Duodenal mucosa (tissue), 2 donors: ENCODE results near the gene TMEFF2.

Source experiments
- H3K27ac ChIP-seq: one replicate; pipeline ENCODE4 v1.7.0; 2013; ENCODE audit warnings: low read depth, low read length
- H3K27me3 ChIP-seq, 2 donors: one replicate each; pipeline ENCODE4 v1.7.0; 2013; ENCODE audit warnings: low read length in 2 of 2, control low read depth in 1 of 2; ENCODE audit not compliant: insufficient read depth in 2 of 2, control insufficient read depth in 1 of 2
- H3K36me3 ChIP-seq, 2 donors: one replicate each; pipeline ENCODE4 v1.7.0; 2013; ENCODE audit warnings: low read length in 2 of 2, control low read depth in 1 of 2; ENCODE audit not compliant: insufficient read depth in 2 of 2, control insufficient read depth in 1 of 2
- H3K4me1 ChIP-seq, 2 donors: one replicate each; pipeline ENCODE4 v1.7.0; 2013; ENCODE audit warnings: low read length in 2 of 2, control low read depth in 1 of 2; ENCODE audit not compliant: insufficient read depth in 2 of 2, control insufficient read depth in 1 of 2
- H3K4me3 ChIP-seq, 2 donors: one replicate each; pipeline ENCODE4 v1.7.0; 2013; ENCODE audit warnings: low read length in 2 of 2, low read depth in 1 of 2
- H3K9ac ChIP-seq, 2 donors: one replicate each; pipeline ENCODE4 v1.7.0; 2013; ENCODE audit warnings: low read length in 2 of 2, low read depth in 1 of 2
- H3K9me3 ChIP-seq, 2 donors: one replicate each; pipeline ENCODE4 v1.7.0; 2013; ENCODE audit warnings: low read length in 2 of 2, control low read depth in 1 of 2; ENCODE audit not compliant: control insufficient read depth in 1 of 2

The TMEFF2 gene

DNA sequence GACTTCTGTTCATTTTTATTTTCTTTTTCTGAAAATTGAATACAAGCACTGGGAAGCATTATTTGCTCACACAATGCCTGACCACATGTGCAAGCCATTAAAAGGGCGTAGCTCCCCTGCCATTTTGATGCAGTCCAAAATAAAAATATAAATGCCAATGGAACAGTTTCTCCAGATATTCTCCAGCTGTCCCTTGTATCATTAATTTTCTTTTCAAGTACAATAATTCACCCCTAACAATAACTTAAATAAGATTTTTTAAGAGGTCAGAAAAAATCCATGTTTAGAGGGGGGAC lies 168.0 kb downstream of the TMEFF2 start:
- peaks cover 0 to 14% of the 10 kb centered on the region in 2 donors for H3K4me1 ChIP-seq
- H3K27ac ChIP-seq = no peak overlapping the region
- H3K36me3 ChIP-seq = no peaks in the 10 kb centered on the region
- H3K9me3 ChIP-seq = no peaks in the 10 kb centered on the region
- no peaks in the 10 kb centered on the region for H3K27me3 ChIP-seq
- H3K4me3 ChIP-seq = no peak overlapping the region
- no peak overlapping the region for H3K9ac ChIP-seq

DNA sequence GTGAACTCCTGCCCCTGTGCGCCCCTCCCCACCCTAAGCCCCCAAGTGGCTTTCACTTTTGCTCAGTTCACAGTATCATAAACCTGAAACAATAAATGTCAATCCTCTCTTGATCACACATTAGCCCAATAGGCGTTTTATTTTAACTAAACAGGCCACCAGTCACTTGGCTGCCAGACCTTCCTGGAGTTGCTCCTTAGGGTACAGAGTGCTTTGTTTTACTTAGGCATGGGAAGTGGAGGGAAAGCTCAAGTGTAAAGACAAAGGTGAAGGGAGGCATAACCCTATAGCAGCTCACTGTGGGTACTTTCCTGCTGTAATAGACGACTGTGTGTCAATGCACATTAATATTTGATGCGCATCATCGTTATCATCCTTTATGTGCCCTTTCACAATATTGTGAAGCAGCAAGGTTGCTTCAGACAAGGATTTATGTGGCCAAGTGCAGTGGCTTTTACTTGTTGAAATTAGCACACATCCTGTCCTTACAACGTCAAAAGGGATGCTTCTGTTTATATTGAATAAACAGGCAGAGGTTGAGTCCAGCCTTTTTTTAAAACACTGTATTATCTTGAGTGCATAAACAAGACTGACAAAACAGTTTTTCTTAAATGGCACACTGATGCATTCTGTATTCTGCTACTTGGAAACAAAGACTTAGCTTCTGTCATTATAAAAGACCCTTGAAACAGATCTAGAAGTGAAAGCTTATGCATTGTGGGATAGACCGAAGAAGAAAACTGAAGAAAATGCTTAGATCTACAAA lies 168.5 kb downstream of the TMEFF2 start:
- H3K9me3 ChIP-seq = no peaks in the 10 kb centered on the region
- no peak overlapping the region for H3K4me3 ChIP-seq
- no peaks in the 10 kb centered on the region for H3K36me3 ChIP-seq
- H3K9ac ChIP-seq = no peak overlapping the region
- H3K27me3 ChIP-seq = no peaks in the 10 kb centered on the region
- peaks cover 0 to 14% of the 10 kb centered on the region in 2 donors for H3K4me1 ChIP-seq
- no peak overlapping the region for H3K27ac ChIP-seq

DNA sequence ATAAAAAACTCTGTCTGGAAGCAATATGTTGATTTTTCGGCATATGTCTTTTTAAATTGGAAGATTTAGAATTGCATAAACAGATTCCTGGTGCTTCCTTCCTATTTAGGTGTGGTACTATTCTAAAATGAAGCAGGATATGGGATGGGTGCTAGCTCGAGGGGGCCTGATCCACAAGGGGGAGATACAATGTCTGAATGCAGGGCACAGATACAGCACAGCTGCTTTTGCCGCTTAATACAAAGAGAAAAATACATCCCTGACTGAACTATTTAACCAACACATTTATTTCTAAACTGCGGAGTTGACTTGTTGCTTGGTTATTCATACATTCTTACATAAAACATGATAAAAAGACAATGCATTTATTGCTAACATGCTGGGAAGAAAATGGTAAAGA lies 169.1 kb downstream of the TMEFF2 start:
- Histone ChIP-seq H3K27ac (no peak overlapping the region), H3K4me3 (no peak overlapping the region)

DNA sequence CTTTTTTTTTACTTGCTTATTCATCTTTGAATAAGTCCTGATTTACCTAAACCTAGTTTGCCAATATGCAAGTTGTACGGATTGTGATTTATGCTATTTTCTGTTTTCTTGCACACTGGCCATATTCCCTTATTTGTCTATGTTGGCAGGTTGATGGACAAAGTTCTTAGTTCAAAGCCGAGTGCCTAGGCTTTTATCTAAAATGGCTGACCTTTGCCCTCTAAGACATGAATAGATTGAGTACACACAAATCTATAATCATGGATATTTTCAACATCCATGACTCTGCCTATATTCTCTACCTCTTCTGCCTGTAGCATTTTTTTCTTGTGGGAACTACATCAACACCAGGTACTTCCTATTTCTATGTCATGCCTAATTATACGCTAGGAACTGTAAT lies 171.7 kb downstream of the TMEFF2 start:
- H3K27ac ChIP-seq = no peak overlapping the region
- no peaks in the 10 kb centered on the region for H3K36me3 ChIP-seq
- H3K27me3 ChIP-seq = no peaks in the 10 kb centered on the region

More for the DNA sequence above, 169.1 kb downstream of the TMEFF2 start:
- Histone ChIP-seq H3K27me3 (no peaks in the 10 kb centered on the region), H3K9me3 (no peaks in the 10 kb centered on the region), H3K4me1 (peaks cover 0 to 14% of the 10 kb centered on the region in 2 donors), H3K36me3 (no peaks in the 10 kb centered on the region), H3K9ac (no peak overlapping the region)

GRCh38 chr2:192017844-192018243 lies 176.9 kb downstream of the TMEFF2 start:
- Histone ChIP-seq H3K9me3 (no peaks in the 10 kb centered on the region), H3K27ac (no peak overlapping the region), H3K27me3 (no peaks in the 10 kb centered on the region), H3K36me3 (no peaks in the 10 kb centered on the region), H3K4me3 (no peak overlapping the region), H3K4me1 (no peaks in the 10 kb centered on the region), H3K9ac (no peak overlapping the region)

More for the DNA sequence above, 171.7 kb downstream of the TMEFF2 start:
- H3K9me3 ChIP-seq = no peaks in the 10 kb centered on the region
- H3K4me1 ChIP-seq = peaks cover 0 to 14% of the 10 kb centered on the region in 2 donors
- no peak overlapping the region for H3K4me3 ChIP-seq
- H3K9ac ChIP-seq = no peak overlapping the region

GRCh38 chr2:192016265-192016664 lies 178.5 kb downstream of the TMEFF2 start:
- Histone ChIP-seq H3K4me1 (no peaks in the 10 kb centered on the region), H3K36me3 (no peaks in the 10 kb centered on the region), H3K27ac (no peak overlapping the region), H3K9ac (no peak overlapping the region), H3K9me3 (no peaks in the 10 kb centered on the region), H3K4me3 (no peak overlapping the region), H3K27me3 (no peaks in the 10 kb centered on the region)

DNA sequence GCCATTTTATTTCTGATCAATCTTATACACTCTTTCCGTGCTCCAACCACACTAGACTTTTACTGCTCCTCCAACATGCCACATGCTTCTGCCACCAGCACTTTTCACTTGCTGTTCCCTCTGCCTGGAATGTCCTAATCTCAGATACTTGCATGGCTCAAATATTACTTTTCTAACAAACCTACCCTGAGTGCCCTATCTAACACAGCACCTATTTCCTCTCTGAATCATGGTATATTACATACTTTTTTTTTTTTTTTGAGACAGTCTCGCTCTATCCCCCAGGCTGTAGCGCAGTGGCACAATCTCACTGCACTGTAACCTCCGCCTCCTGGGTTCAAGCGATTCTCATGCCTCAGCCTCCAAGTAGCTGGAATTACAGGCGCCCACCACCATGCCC lies 181.5 kb downstream of the TMEFF2 start:
- H3K4me3 ChIP-seq = no peak overlapping the region
- no peaks in the 10 kb centered on the region for H3K4me1 ChIP-seq
- H3K27ac ChIP-seq = no peak overlapping the region
- no peaks in the 10 kb centered on the region for H3K9me3 ChIP-seq
- H3K9ac ChIP-seq = no peak overlapping the region
- H3K36me3 ChIP-seq = no peaks in the 10 kb centered on the region
- H3K27me3 ChIP-seq = no peaks in the 10 kb centered on the region

GRCh38 chr2:192011196-192011595 lies 183.5 kb downstream of the TMEFF2 start:
- no peaks in the 10 kb centered on the region for H3K4me1 ChIP-seq
- H3K4me3 ChIP-seq = no peak overlapping the region
- no peak overlapping the region for H3K9ac ChIP-seq
- H3K36me3 ChIP-seq = no peaks in the 10 kb centered on the region
- H3K9me3 ChIP-seq = no peaks in the 10 kb centered on the region
- H3K27ac ChIP-seq = no peak overlapping the region
- no peaks in the 10 kb centered on the region for H3K27me3 ChIP-seq

- H3K27ac ChIP-seq = no peak overlapping the region
- H3K9me3 ChIP-seq = no peaks in the 10 kb centered on the region
- no peaks in the 10 kb centered on the region for H3K27me3 ChIP-seq
- H3K9ac ChIP-seq = no peak overlapping the region
- no peaks in the 10 kb centered on the region for H3K4me1 ChIP-seq
- no peaks in the 10 kb centered on the region for H3K36me3 ChIP-seq
- H3K4me3 ChIP-seq = no peak overlapping the region
These were observed 184.7 kb downstream of the TMEFF2 start for GRCh38 chr2:192010073-192010472.

GRCh38 chr2:192007581-192008228 lies 187.0 kb downstream of the TMEFF2 start:
- no peak overlapping the region for H3K9ac ChIP-seq
- H3K27me3 ChIP-seq = no peaks in the 10 kb centered on the region
- no peaks in the 10 kb centered on the region for H3K4me1 ChIP-seq
- H3K4me3 ChIP-seq = no peak overlapping the region
- H3K9me3 ChIP-seq = no peaks in the 10 kb centered on the region
- no peaks in the 10 kb centered on the region for H3K36me3 ChIP-seq
- H3K27ac ChIP-seq = no peak overlapping the region
